Measurements from ENCODE around the gene SPARCL1.
"Not testable (repeated sequence)": the region's sequence is repeated elsewhere in the genome, so short reads cannot be mapped to it uniquely, and the experiment has no call there.

The SPARCL1 gene

DNA sequence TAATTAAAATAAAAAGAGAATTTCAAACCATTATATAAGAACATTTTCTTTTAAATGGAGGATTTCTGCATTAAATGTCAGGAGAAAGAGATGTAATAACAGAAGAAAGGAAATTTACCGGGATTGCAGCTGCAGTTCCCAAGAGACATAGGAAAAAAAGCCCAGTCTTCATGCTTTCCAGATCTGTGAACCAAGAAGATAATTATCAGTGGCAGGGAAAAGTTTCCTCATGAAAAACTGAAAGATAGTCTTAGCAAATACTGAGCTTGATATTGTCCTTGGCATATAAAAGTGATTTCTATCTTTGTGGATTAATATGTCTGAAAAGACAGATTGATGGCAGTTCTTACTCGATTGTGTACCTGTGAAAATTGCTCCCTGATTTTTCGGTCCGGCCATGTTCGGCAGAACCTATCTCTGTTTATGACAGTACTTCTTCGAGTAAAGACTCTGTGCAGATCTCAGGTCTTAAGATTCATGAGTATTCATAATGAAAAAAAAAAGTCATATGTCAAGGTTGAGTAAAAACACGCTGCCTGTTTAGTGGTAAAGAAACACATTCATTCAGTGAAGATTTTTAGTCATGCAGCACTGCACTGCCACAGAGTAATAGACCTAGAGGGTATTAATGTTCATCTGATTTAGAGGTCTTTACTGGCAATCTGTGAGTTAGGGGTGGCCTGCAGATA is 29.6 kb downstream of the SPARCL1 start:
- no peak for DNase-seq

DNA sequence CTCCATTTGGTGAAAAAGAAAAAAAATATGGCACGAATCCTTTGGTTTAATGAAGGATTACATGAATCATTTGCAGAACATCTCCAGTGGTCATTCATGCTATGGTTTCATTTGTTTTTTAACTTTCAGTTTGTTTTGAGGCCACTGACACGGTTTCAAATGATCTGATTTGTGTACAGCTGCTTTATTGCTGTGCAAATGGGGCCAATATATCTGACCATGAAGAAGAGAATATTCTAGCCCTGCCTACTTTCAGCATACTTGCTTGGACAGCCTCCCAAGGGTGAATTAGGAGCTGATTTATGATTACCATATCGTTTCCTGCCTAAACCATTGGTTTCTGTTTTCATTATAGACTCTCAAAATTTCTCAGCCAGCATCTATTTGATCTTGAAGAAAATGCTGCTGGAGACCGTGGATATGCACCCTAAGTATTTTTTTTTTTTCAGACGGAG is 30.7 kb downstream of the SPARCL1 start:
- no peak for DNase-seq

DNA sequence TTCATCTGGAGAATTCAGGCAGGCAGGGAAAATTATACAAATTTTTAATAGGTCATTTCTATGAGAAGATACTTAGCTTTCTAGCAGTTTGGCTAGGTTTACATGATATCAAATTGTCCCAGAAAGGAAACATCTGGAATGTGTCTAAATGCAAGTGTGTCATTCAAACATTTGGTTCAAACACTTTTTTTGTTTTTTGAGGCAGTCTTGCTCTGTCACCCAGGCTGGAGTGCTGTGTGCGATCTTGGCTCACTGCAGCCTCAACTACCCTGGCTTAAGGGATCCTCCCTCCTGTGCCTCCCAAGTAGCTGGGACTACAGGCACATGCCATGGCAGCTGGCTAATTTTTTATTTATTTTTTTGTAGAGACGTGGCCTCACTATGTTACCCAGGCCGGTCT is 31.6 kb downstream of the SPARCL1 start:
- DNase-seq, result no peak

DNA sequence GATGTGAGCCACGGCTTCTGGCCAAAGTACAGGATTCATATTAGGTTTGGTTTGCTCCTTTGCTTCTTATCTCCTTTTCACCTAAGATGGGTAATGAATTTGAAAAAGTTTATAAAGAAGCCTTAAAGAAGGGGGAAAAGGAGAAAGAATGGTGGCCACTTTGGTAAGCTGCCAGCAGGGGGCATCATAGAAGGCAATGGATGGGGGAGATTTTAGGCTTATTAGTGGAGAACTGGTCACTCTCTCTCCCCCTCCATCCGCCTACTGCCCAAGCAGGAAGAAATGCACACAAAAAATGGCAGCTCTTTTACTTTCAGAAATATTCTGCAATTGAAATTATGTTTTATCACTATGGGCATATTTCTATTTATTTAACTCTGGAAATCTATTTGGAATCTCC is 32.0 kb downstream of the SPARCL1 start:
- no peak for DNase-seq

DNA sequence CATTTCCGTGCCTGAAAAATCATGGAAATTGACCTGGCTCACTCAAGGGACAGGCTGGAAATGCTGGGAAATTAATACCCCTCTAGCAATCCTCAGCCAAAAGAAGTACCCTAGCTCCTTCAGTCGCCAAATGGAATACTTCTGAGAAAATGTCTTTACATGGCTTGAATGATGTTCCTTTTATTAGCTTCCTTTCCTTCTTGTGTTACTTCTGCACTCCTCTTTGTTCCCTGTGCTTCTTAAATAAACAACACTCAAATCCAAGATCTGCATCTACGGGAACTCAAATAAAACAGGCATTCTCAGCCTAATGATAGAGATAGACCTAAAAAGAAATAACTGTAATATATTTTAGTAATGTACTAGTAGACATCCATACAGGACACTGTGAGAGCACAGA is 36.1 kb downstream of the SPARCL1 start:
- DNase-seq, result no peak

DNA sequence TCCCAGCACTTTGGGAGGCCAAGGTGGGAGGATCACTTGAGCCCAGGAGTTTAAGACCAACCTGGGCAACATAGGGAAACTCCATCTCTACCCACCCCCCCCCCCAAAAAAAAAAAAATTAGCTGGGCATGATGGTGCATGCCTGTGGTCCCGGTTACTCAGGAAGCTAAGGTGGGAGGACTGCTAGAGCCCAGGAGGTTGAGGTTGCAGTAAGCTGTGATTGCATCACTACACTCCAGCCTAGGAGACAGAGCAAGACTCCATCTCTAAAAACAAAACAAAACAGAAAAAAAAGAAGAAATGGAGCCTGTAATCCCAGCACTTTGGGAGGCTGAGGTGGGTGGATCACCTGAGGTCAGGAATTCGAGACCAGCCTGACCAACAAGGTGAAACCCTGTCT is 37.3 kb downstream of the SPARCL1 start:
- not testable (repeated sequence) for DNase-seq

DNA sequence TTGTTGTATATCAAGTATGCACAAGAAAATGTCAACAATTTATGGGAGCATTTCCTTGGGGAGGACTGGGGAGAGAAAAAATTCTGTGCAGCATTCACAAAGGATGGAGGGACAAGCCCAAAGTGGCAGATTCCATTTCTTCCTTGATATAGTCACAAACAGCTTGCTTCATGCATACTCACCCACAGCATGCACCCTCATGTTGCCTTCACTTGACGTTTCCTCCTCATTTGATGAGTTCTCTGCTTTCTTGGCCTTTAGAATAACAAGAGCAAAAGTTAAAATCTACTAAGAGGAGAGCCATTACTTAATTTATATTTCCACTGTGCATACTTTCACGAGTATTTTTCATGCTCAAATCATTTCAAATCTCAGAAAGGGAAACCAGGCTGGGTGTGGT is 37.7 kb downstream of the SPARCL1 start:
- no peak for DNase-seq

DNA sequence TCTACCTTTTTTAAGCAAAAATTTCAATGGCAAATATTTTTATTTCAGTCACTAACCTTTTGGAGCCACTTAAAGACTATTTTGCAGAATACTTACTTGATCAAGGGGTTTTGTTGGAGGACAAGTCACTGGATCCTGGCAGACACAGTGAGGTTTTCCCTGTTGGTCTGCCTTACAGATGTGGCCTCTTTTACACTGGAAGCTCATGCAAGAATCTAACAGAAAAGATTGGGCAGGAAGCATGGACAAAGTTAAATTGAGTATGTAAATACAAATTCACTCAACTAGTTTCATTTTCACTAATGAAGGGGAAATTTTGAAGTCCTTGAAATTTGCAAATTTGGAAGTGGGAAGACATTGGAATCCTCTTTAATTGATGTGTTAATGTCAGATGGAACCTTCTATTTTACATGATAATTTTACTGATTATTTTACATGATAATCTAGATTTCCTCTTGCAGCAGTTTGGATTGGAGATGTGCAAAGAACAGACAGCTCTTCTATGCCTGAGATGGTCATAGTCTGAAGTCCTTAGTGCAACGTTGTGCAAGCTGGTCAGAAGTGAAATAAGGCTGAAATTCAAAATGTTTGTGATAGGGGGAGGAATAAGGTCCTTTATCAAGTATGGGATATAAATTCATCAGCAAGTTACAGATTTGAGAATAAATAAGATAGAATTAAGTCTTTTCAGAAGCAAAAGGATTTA is 38.4 kb downstream of the SPARCL1 start:
- no peak for DNase-seq

DNA sequence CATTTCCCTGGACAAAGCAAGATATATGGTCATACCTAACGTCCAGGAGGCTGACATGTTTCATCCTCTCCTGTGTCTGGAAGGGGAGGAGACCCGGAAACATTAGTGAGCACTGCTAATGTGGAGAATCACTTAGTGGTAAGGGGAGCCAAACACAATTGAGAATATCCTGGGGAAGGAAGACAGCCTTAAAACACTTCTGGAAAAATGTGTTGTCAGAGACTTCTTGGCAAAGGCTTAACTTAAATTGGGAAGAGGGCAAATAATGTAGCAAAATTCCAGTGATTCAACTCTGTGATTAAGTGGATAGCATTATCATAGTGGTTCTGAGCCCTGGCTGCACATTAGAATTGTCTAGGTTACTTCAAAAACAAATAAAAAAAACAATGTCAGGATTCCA is 39.5 kb downstream of the SPARCL1 start:
- DNase-seq, result no peak

DNA sequence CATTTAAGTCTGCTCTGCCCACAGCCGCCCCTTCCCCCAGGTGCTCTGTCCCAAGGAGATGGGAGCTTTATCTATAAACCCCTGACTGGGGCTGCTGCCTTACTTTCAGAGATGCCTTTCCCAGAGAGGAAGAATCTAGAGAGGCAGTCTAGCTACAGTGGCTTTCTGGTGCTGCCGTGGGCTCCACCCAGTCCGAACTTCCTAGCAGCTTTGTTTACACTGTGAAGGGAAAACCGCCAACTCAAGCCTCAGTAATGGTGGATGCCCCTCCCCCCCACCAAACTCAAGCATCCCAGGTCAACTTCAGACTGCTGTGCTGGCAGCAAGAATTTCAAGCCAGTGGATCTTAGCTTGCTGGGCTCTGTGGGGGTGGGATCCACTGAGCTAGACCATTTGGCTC is 40.5 kb downstream of the SPARCL1 start:
- DNase-seq, result not testable (repeated sequence)

DNA sequence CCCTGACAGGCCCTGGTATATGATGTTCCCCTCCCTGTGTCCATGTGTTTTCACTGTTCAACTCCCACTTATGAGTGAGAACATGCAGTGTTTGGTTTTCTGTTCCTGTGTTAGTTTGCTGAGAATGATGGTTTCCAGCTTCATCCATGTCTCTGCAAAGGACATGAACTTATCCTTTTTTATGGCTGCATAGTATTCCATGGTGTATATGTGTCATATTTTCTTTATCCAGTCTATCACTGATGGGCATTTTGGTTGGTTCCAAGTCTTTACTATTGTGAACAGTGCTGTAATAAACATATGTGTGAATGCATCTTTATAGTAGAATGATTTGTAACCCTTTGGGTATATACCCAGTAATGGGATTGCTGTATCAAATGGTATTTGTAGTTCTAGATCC is 45.9 kb downstream of the SPARCL1 start:
- not testable (repeated sequence) for DNase-seq

DNA sequence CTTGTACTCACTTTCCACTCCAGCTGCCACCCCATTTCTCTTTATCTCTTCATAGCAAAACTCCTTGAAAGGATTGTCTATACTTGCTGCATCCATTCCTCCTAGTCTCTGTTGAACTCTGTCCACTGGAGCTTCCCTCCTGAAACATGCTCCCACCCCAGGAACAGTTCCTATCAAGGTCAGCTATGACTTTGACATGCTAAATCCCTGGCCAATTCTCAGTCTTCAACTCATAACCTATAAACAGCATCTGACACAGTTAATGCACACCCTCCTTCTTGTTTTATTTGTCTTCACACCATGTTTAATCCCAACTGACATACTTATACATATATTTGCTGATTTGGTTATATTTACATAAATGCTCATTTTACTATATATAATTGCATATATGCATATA is 47.8 kb downstream of the SPARCL1 start:
- DNase-seq, result no peak

DNA sequence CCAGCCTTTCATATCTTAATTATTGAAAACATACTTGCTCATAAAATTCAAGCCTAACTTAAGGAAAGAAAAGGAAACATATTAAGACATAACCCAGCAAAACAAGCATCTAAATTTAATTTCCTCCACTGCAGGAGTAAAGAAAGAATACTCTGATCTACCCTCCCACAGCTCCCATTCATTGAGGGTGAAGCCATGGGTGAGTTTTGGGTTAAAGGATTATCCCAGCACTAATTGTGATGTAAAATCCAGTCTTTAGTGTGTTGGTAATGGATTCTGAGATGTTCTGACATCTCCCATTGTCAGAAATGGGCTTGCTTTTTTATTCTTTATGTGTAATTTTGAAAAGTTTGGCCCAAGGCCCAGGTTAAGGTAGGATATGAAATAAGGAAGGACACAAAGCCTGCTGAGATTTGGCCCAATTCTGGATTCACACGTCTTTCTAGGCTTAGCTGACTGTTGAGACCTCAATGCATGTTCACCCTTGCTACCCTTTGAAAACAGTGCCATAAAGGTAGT is 50.4 kb downstream of the SPARCL1 start:
- no peak for DNase-seq

DNA sequence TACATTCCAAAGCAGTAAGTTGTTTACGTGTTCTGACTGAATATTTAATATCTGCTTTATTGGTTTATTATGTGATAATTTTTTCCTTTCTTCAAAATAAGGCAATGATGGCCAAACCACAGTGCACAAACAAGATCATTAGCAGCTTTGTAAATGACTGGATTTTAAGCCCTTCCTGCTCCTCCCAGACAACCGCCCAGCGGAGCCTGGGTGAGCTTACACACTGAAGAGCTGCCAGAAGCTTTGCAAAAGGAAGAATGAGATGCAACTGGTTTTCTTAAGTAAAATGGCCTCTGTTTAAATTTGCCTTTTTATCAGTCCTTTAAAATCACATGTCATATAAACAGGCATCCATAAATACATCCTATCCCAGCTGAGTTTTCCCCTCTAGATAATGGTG is 52.2 kb downstream of the SPARCL1 start:
- no peak for DNase-seq

DNA sequence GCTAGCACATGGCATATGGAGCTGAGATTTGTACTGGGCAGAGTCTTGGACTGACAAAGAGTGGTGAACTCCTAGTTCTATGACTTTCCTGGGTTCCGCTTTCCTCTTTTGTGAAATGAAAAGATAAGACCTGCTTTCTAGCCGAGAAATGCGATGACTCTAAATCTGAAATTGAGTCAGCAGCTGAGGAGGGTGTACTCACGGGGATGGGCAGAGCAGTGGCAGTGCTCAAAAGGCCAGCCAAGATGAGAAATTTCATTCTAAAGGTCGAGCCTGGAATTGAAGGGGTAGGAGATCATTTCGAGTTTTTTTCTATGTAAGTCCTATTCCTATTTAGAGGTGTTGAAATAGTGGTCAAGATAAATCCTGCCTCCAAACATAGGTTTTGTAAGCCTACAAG is 59.8 kb downstream of the SPARCL1 start:
- DNase-seq, result no peak

DNA sequence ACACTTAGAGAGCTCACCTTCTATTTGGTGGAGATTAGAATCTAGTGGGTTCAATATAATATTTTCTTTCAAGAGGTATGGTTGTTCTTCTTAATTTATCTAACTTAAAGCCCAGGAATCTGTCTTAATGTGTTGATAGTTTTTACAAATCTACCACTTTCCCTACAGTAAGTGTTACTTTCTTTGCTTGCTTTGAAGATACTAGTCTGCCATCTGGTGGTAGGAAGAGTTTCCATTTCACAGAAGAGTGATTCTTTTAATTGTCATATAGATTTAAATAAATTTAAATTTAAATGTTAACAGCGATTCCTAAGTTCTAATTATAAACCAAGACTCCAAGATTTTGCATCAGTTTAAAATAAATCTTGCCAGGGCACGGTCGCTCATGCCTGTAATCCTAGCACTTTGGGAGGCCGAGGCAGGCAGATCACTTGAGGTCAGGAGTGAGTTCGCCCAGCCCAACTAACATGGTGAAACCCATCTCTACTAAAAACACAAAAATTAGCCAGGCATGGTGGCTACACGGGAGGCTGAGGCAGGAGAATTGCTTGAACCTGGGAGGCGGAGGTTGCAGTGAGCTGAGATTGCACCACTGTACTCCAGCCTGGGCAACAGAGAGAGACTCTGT is 63.3 kb downstream of the SPARCL1 start:
- DNase-seq, result peak; percentile 57

DNA sequence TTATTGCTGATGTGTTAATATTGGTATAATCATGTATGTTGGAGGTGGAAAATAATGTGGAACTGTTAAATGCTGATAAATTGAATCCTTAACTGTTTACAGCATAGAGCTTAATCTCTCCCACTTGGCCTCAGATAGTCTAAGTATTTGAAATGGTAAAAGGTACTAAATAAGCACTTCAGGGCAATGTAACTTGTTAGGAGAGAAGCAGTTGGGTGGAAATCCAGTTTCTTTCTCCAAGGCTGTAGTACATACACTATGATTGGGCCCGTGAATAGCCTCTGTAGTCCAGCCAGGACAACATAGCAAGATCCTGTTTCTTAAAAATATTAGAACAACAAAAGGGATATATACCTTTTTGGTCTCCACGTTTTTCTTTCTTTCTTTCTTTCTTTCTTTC is 67.1 kb downstream of the SPARCL1 start:
- DNase-seq, result no peak

DNA sequence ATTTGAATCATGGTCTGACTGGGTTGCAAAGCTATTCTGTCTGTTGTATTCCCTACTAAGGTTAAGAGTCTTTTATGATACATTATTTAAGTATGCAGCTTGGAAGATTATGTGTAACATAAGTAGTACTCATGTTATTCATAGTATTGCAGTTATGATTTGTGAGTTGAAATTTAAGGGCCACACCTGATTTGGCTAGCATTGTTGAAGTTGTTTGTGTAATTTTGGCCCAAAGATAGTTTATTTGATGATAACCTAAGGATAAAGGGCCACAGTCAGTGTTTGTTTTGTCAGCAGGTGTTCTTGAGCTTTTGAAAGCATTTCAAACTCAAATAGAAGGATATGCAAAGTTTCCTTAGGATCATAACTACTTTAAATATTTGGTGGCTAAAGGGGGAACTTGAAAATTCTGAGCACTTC is 67.9 kb downstream of the SPARCL1 start:
- DNase-seq, result no peak

DNA sequence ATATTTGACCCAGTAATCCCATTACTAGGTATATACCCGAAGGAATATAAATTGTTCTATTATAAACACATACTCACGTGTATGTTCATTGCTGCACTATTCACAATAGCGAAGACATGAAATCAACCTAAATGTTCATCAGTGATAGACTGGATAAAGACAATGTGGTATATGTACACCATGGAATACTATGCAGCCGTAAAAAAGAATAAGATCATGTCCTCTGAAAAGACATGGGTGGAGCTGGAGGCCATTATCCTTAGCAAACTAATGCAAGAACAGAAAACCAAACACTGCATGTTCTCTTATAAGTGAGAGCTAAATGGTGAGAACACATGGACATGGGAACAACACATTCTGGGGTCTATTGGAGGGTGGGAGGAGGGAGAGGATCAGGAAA is 70.3 kb downstream of the SPARCL1 start:
- no peak for DNase-seq

DNA sequence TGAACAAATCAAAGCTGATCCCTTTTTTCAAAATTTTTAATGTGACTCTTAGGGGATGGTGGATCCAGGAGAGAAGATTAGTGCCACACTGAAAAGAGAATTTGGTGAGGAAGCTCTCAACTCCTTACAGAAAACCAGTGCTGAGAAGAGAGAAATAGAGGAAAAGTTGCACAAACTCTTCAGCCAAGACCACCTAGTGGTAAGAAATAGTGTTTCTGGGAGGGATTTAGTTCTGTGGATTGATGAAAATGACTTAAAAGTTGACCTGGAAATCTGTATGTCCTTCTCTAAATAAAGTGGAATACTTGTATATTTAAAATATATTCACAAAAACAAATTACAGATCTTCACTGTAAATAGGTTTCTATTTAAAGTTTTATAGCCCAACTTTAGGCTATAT is 77.6 kb downstream of the SPARCL1 start:
- DNase-seq, result no peak

DNA sequence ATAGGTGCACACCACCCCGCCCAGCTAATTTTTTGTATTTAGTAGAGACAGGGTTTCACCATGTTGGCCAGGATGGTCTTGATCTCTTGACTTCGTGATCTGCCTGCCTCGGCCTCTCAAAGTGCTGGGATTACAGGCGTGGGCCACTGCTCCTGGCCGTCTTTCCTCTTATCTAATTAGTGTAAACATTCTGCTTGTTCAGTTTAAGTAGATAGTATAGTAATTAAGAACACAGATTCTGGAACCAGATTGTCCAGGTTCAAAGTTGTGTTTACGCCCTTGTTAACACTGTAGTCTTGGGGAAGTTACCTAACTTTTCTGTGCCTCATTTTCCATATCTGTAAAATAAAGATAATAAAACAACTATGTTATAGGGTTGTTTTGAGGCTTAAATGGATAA is 82.8 kb downstream of the SPARCL1 start:
- not testable (repeated sequence) for DNase-seq

DNA sequence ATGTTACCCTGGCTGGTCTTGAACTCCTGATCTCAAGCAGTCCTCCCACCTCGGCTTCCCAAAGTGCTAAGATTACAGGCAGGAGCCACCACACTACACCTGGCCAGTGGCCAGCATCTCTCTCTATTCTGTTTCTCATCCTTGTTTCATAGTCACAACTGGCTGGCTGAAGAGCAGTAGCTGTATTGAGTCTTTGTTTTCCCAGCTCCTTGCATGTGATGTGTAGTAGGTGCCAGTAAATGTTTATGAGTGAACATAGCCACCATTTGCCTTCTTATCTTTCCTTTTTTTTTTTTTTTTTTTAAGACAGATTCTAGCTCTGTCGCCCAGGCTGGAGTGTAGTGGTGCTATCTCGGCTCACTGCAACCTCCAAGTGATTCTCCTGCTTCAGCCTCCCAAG is 83.2 kb downstream of the SPARCL1 start:
- DNase-seq, result no peak

DNA sequence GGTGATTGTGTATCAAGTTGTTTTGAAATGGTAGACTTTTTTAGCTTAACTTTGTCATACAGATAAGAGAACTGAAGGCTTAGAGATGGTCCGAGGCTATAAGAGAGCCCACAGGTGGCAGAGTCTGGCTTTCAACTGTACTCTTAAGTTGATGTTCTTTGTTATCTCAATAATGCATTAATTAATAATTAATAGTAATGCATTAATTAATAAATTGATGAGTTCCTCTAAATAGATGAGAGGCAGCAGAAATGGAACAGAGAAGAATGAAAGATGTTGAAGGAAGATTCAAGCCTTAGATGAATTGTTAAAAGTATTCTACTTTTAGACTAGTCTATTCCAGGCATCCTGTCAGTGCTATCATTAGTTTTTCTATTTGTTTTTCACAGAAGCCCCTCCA is 84.4 kb downstream of the SPARCL1 start:
- DNase-seq, result no peak

DNA sequence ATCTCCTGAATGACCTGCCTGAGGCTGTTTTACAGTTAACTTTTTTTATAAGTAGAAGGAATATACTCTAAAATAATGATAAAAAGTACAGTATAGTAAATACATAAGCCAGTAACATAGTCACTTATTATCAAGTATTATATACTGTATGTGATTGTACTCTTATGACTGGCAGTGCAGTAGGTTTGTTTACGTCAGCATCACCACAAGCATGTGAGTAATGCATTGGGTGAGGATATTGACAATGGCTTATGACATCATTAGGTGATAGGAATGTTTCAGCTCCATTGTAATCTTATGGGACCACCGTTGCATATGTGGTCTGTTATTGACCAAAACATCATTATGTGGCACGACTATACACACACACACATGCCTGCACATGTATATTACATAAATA is 86.3 kb downstream of the SPARCL1 start:
- no peak for DNase-seq
